Brain microvascular endothelial cell (primary cell): ENCODE measurements around the gene ARPC2.
A peak's percentile ranks its signal among the peaks of the same experiment; 100 is the strongest.

Experiments used
- DNase-seq: peaks from one replicate; pipeline ENCODE4 v3.0.0-alpha.2; 2020
- H3K27ac ChIP-seq: fragments of 250-450 bp; sonication (Bioruptor Pico); 2 replicates; pipeline ENCODE4 v1.5.1; 2020; ENCODE audit warnings: mild to moderate bottlenecking, moderate library complexity
- H3K27me3 ChIP-seq: fragments of 250-450 bp; sonication (Bioruptor Pico); replicated peaks from 2 replicates; pipeline ENCODE4 v1.5.1; 2020; ENCODE audit warnings: mild to moderate bottlenecking
- H3K36me3 ChIP-seq: fragments of 250-450 bp; sonication (Bioruptor Pico); replicated peaks from 2 replicates; pipeline ENCODE4 v1.5.1; 2020; ENCODE audit warnings: mild to moderate bottlenecking
- H3K4me3 ChIP-seq: 2 replicates; pipeline ENCODE4 v1.5.1; 2011; ENCODE audit warnings: low read depth, mild to moderate bottlenecking, control low read depth, low read length, moderate library complexity
- CTCF ChIP-seq: IDR thresholded peaks from 2 replicates; pipeline ENCODE4 v1.5.1; 2011; ENCODE audit warnings: low read depth, mild to moderate bottlenecking, moderate library complexity, low read length, control low read depth, inconsistent platforms; ENCODE audit errors: missing control alignments
- in situ Hi-C: cut with HindIII; loops from 2 replicates; pipeline ENCODE4 v1.10.0; 2017; ENCODE audit warnings: low sequenced_read_pairs, low pct_ligation_motif_present

The ARPC2 gene

GRCh38 chr2:218202266-218202665, 14.7 kb upstream of the ARPC2 start:
- no peak overlapping the region for H3K27ac ChIP-seq
- H3K4me3 ChIP-seq: no peak overlapping the region
- H3K27me3 ChIP-seq: no peaks in the 10 kb centered on the region
- no peak for TF ChIP-seq CTCF
- no peaks in the 10 kb centered on the region for H3K36me3 ChIP-seq
- DNase-seq: no peak
- in situ Hi-C loops: no loop called here

GRCh38 chr2:218209078-218209477, 7.9 kb upstream of the ARPC2 start:
- no peak for TF ChIP-seq CTCF

GRCh38 chr2:218214116-218214515, 2.9 kb upstream of the ARPC2 start:
- no peak for TF ChIP-seq CTCF
- Histone ChIP-seq H3K27ac (no peak overlapping the region), H3K4me3 (no peak overlapping the region), H3K36me3 (no peaks in the 10 kb centered on the region), H3K27me3 (no peaks in the 10 kb centered on the region)
- in situ Hi-C loops: no loop called here
- no peak for DNase-seq

More at GRCh38 chr2:218209078-218209477, 7.9 kb upstream of the ARPC2 start:
- Histone ChIP-seq H3K27me3 (no peaks in the 10 kb centered on the region), H3K4me3 (no peak overlapping the region), H3K36me3 (no peaks in the 10 kb centered on the region), H3K27ac (no peak overlapping the region)
- no peak for DNase-seq
- in situ Hi-C loops: no loop called here

- TF ChIP-seq CTCF: no peak
- H3K4me3 ChIP-seq: peak overlapping the region; percentile 98
Observed at GRCh38 chr2:218216336-218216673, 684 bp upstream of the ARPC2 start.

GRCh38 chr2:218217360-218218267, 625 bp downstream of the ARPC2 start:
- TF ChIP-seq CTCF: no peak
- peak overlapping the region; percentile 81 for H3K27ac ChIP-seq
- peaks cover 2% of the 10 kb centered on the region for H3K36me3 ChIP-seq
- H3K27me3 ChIP-seq: no peaks in the 10 kb centered on the region
- H3K4me3 ChIP-seq: peak overlapping the region; percentile 98
- DNase-seq: no peak
- in situ Hi-C loops: no loop called here

More at GRCh38 chr2:218216336-218216673, 684 bp upstream of the ARPC2 start:
- in situ Hi-C loops: no loop called here
- no peaks in the 10 kb centered on the region for H3K27me3 ChIP-seq
- DNase-seq: no peak
- H3K36me3 ChIP-seq: peaks cover under 1% of the 10 kb centered on the region
- peak overlapping the region; percentile 81 for H3K27ac ChIP-seq
